Kidney glomerular epithelial cell (primary cell): ENCODE data around the gene PPP1R1C.
"Not testable (repeated sequence)": the region's sequence is repeated elsewhere in the genome, so short reads cannot be mapped to it uniquely, and the experiment has no call there.

Experiments used
- DNase-seq: peaks from one replicate; lab custom pipeline; 2025; lab: John Stamatoyannopoulos, UW

Gene PPP1R1C

DNA sequence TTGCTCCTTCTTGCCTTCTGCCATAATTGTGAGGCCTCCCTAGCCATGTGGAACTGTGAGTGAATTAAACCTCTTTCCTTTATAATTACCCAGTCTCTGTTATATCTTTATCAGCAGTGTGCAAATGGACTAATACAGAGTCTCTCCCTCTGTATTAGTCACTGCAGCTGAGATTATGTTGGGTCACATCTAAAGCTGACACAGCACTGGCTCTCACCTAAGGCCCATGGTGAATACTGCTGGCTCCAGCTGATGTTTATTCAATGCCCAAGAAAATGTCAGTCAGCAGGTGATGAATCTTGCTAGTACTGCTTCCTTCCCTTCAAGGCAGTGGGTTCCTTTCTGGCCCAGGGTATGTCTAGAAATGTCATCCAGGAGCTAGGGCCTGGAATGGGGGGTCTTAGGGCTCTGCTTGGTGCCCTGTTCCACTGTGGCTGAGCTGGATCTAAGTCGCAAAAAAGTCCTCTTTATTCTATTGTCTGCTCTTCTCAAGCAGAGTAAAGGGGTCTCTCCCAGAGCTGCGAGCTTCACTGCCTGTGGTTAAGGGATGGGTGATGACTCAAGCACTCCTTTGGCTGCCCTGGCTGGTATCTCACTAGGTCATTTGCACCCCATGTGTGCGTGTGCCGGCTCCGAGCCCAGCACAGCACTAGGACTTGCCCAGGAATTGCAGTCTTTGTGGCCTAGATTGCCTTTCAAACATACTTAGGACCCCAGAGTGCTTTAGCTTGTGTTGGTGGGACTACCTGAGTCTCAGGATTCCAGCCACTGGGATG is 29.9 kb downstream of the PPP1R1C start:
- peak; percentile 83 for DNase-seq

DNA sequence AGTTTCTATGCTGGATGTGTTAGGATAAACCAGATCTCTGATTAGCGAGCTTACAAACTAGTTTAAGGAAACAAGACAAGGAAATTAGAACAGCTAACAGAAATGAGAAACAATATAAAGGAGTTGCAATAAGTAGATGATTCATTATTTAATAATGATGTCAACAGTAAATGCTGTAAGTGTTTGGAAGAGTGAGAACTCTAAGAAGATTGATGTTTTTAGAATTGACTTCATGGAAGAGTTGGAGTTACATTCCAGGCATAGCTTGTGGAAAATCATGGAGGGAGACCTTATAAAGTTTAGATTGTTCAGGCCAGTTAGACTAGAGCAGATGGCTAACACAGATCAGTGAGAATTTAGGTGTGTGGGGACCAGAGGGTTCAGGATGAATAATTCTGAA is 32.6 kb downstream of the PPP1R1C start:
- peak; percentile 91 for DNase-seq

DNA sequence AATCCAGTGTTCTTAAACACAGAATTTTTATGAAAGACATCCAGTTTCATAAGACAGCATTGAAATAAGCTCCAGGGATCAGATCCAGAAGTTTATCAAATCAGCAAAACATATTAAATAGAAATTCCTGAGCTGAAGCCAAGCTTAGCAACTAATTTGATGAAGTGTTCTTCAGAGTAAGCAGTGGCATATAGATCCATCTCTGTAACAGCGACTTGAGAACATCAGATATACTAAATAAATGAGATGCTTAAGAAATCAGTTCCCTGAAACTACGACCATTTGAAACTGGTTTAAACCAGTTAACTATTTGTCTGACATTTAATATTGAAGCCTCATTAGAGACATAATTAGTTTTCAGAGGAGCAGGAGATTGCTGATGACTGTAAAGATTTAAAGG is 34.1 kb downstream of the PPP1R1C start:
- no peak for DNase-seq

- peak; percentile 21 for DNase-seq
These were observed 34.8 kb downstream of the PPP1R1C start for GRCh38 chr2:182020286-182021070.

DNA sequence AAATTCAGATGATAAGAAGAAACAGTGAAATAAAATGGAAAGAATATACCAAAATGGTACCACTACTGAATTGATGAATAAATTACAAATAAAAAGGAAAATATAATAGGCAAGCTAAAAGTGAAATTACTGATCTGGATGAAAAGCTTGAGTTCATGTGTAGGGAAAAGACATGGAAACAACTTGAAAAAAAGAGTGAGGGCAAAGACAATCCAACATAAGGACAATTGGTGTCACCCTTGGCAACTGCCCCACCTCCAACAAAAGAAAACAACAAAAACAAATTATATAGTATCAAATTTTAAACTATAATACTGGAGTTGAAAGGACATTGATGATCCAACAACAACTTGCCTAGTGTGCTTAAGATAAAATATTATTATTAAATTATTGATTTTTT is 37.6 kb downstream of the PPP1R1C start:
- DNase-seq, result no peak

GRCh38 chr2:182030875-182031274 is 45.2 kb downstream of the PPP1R1C start:
- DNase-seq, result not testable (repeated sequence)

GRCh38 chr2:182031956-182032355 is 46.3 kb downstream of the PPP1R1C start:
- DNase-seq, result no peak

- no peak for DNase-seq
These were observed 47.8 kb downstream of the PPP1R1C start for GRCh38 chr2:182033449-182033848.

GRCh38 chr2:182038576-182038975 is 52.9 kb downstream of the PPP1R1C start:
- DNase-seq, result peak; percentile 26

GRCh38 chr2:182043021-182043420 is 57.4 kb downstream of the PPP1R1C start:
- DNase-seq, result no peak

GRCh38 chr2:182043861-182044260 is 58.2 kb downstream of the PPP1R1C start:
- no peak for DNase-seq

- no peak for DNase-seq
These were observed 61.9 kb downstream of the PPP1R1C start for GRCh38 chr2:182047544-182047943.

GRCh38 chr2:182048088-182048487 is 62.4 kb downstream of the PPP1R1C start:
- no peak for DNase-seq

DNA sequence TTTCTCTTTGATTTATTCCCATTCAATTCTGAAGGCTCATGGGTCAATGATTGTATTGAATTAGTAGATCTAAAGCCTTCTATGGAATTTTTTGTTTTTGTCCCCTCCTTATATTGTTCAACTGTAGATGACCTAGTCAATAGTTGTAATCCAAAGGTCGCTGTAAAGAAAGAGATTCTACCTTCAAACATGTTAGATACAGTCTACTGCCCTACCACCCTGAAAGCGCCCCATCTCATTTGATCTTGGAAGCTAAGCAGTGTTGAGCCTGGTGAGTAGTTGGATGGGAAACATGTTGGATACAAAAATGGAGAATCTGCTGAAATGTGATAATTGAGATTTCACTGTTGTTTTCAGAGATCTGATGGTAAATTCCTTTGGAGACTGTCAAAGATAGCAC is 63.0 kb downstream of the PPP1R1C start:
- no peak for DNase-seq

GRCh38 chr2:182049372-182050148 is 63.9 kb downstream of the PPP1R1C start:
- DNase-seq, result no peak

DNA sequence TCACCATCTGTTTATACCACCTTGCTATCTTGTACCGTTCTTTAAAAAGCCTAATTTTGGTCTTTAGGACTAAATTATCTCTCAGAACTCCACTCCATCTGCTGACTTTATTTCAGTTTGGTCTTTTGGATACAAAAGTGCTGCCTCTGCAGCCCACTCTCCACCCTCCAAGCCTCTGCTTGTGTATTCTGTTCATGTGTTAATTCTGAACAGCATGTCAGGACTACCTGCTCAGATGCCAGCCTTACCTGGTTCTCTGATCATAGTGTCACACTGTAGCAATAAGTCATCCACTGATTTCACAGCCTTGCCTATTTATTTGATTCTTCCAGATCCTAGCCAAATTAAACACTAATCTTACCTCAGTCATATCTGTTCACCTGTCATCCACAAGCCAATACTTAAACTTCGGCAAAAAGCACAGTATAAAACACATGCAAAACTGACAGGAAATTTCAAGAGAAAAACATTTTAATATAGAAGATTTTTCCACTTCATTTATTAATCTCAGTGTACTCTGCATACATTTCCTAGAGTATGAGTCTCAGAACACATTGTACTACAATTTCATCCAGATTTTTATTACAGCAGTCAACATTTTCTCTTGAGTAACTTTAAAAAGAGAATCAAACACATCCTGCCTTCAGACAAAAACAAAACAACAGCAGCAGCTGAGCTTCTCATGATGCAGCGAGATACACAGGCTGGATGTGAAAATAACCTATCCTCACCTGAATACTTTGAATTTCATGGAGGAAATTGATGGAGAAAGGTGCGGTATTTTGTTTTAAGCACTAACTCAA is 64.9 kb downstream of the PPP1R1C start:
- no peak for DNase-seq

GRCh38 chr2:182055993-182056392 is 70.3 kb downstream of the PPP1R1C start:
- no peak for DNase-seq

DNA sequence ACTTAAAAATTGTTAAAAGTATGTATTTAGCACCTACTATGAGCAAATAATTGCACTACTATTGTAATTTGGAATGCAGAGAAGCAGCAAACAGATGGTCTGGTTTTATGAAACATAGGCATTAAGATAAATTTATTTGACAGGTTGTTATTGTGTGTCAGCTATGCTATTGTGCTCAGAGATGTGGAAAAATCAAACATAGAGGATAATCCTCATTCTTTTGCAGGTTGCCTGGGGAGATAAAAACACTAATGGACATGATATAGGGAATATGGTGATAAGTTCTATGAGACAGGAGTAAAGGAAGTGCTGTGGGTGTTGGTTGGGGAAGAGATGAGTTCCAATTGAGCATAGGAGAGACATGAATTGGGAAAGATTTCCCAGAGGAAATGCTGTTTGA is 71.3 kb downstream of the PPP1R1C start:
- DNase-seq, result no peak

DNA sequence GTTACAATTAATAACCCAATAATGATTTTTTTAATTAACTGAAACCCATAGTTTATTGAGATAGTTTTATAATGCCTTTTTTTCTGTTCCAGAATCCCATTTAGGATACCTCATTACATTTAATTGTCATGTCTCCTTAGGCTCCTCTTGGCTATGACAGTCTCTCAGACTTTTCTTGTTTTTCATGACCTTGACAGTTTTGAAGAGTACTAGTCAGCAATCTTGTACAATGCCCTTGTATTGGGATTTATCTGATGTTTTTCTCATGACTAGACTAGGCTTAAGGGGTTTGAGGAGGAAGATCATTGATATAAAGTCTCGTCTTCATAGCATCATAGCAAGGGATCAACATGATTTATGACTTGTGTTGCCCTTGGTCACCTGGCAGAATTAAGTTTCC is 72.4 kb downstream of the PPP1R1C start:
- no peak for DNase-seq

GRCh38 chr2:182061739-182062138 is 76.1 kb downstream of the PPP1R1C start:
- no peak for DNase-seq

GRCh38 chr2:182062329-182062972 is 76.8 kb downstream of the PPP1R1C start:
- DNase-seq, result no peak
